GM21723 (cell line): Measurements from ENCODE around the gene ANKMY2.
"Not testable (repeated sequence)": the region's sequence is repeated elsewhere in the genome, so short reads cannot be mapped to it uniquely, and the experiment has no call there.

Source experiments
- ATAC-seq: cut with Tn5 transposase; IDR thresholded peaks from one replicate; pipeline ENCODE4 v1.9.1; 2021; ENCODE audit warnings: mild to moderate bottlenecking, moderate library complexity; ENCODE audit not compliant: unreplicated experiment

ANKMY2 gene

GRCh38 chr7:16659854-16660497, 14.4 kb upstream of the ANKMY2 start:
- ATAC-seq, result not testable (repeated sequence)

- no peak for ATAC-seq
Measured at GRCh38 chr7:16657656-16658279, 12.2 kb upstream of the ANKMY2 start.

GRCh38 chr7:16656141-16656540, 10.6 kb upstream of the ANKMY2 start:
- ATAC-seq, result no peak

GRCh38 chr7:16655394-16655793, 9.8 kb upstream of the ANKMY2 start:
- ATAC-seq, result no peak

- ATAC-seq, result no peak
Measured at GRCh38 chr7:16652888-16653287, 7.3 kb upstream of the ANKMY2 start.

GRCh38 chr7:16652240-16652583, 6.7 kb upstream of the ANKMY2 start:
- no peak for ATAC-seq

GRCh38 chr7:16651396-16652239, 6.1 kb upstream of the ANKMY2 start:
- ATAC-seq, result no peak

- ATAC-seq, result no peak
Measured at GRCh38 chr7:16650266-16650665, 4.7 kb upstream of the ANKMY2 start.

GRCh38 chr7:16649196-16649595, 3.6 kb upstream of the ANKMY2 start:
- ATAC-seq, result no peak

- no peak for ATAC-seq
Measured at GRCh38 chr7:16648551-16648950, 3.0 kb upstream of the ANKMY2 start.

- ATAC-seq, result no peak
Measured at GRCh38 chr7:16647435-16647960, 1.9 kb upstream of the ANKMY2 start.

GRCh38 chr7:16646472-16647072, 1.0 kb upstream of the ANKMY2 start:
- no peak for ATAC-seq

GRCh38 chr7:16644636-16645592, 640 bp downstream of the ANKMY2 start:
- peak; percentile 17 for ATAC-seq

DNA sequence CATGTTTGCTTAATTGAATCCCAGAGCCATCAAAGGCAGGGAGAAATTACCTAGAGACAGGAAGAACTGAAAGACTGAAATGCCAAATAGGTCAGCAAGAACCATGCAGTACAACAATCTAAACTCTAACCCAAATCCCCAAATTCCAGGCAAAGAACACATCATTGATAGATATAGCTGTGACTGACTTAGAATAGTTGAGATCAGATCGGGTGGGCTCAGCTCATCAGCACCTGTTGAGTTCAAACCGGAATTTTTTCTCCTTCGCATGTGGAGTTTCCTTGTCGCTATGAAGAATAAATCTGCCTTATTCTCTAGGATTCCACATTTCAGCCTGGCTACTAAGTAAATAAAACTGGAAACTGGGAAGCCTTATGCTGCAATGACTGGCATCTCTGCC, 1.4 kb downstream of the ANKMY2 start:
- ATAC-seq, result no peak

- ATAC-seq, result no peak
Measured at GRCh38 chr7:16638282-16639280, 7.0 kb downstream of the ANKMY2 start.

DNA sequence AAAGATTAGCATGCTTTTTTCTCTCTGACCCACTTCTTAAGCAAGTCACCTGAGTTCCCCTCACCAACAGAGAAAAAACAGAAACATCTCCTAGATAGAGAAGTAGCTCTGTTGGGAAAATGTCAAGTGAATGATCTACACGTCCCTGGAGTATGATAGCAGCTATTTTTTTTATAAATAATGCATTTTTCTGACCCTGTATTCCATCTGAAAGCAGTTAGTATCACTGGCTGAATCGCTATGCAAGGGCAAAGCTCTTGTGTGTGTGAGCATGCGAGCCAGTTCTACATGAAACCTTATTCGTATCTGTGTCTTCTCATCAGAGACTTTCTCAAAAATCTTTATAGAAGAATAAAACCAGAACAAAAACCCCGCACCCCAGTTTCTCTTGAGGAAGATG, 8.2 kb downstream of the ANKMY2 start:
- ATAC-seq, result no peak

GRCh38 chr7:16636555-16637101, 8.9 kb downstream of the ANKMY2 start:
- no peak for ATAC-seq

DNA sequence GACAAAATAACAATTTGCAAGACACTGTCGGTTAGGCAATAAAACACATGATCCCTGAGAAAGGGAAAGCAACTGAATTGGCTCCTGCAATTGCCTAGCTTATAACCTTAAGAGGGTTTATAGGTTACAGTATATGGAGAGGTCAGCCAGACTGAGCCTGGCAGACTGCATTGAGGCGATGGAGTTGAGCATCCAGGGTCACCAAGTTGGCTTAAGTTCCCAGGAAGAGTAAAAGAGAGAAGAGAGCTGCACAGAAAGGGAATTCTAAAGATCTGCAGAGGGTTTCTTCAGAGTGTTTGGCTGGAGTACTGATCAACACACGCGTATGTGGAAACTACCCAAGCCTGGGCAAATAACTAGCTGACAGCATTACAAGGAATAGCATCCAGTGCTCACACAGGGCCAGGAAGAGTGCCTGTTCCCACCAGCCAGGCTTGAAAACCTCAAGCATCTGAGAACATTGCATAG, 11.2 kb downstream of the ANKMY2 start:
- ATAC-seq, result no peak

GRCh38 chr7:16630654-16631053, 14.9 kb downstream of the ANKMY2 start:
- ATAC-seq, result no peak
